Panc1 (cell line): ENCODE data around the gene MBNL2. TPM values are rescaled to one million over a fixed set of nuclear protein-coding genes. Genes with fewer than 3 reads are reported as not detected.

ENCODE experiments used
- ATAC-seq: fragments of 200-7000 bp; cut with Tn5 transposase; 2 replicates; pipeline ENCODE4 v1.9.1; 2020; ENCODE audit warnings: mild to moderate bottlenecking, moderate library complexity
- BruUV-seq: library from RNA; stranded (reverse); fragments of 400-500 nt; replicated peaks from 2 replicates; lab custom pipeline; 2021; lab: Mats Ljungman, UMichigan
- CTCF ChIA-PET: fragments of 300-600 bp; sonication (Branson Sonifier 250); formaldehyde crosslinking; loops from one replicate; lab custom pipeline; 2022; ENCODE audit warnings: antibody characterized with exemption; lab: Charles Lee
- POLR2A ChIA-PET: fragments of 300-600 bp; sonication (Branson Sonifier 250); formaldehyde crosslinking; loops from one replicate; lab custom pipeline; 2022; ENCODE audit warnings: antibody characterized with exemption; lab: Charles Lee
- DNase-seq: peaks from one replicate; pipeline ENCODE4 v3.0.0-alpha.2; 2010; ENCODE audit warnings: low read depth, low spot score
- H3K27ac ChIP-seq: 2 replicates; pipeline ENCODE4 v1.5.1; 2011; ENCODE audit warnings: mild to moderate bottlenecking, low read length, inconsistent platforms
- H3K27me3 ChIP-seq: fragments of 200-500 bp; sonication (Bioruptor generic); 2 replicates; pipeline ENCODE4 v1.6.0; 2014; ENCODE audit warnings: low read length, inconsistent platforms; ENCODE audit not compliant: control insufficient read depth, insufficient read depth
- H3K36me3 ChIP-seq: fragments of 200-500 bp; sonication (Bioruptor generic); 2 replicates; pipeline ENCODE4 v1.5.1; 2014; ENCODE audit warnings: inconsistent platforms, mild to moderate bottlenecking, low read length, moderate library complexity; ENCODE audit not compliant: control insufficient read depth, insufficient read depth
- H3K4me1 ChIP-seq: 2 replicates; pipeline ENCODE4 v1.5.1; 2011; ENCODE audit warnings: inconsistent platforms, mild to moderate bottlenecking, low read length, moderate library complexity; ENCODE audit not compliant: control insufficient read depth, insufficient read depth
- H3K4me3 ChIP-seq, 2 experiments: 2 replicates each; pipeline ENCODE4 v1.5.1; 2011 to 2012; ENCODE audit warnings: low read depth in 2 of 2, low read length in 2 of 2, mild to moderate bottlenecking in 2 of 2, inconsistent platforms in 1 of 2, moderate library complexity in 1 of 2
- H3K9me3 ChIP-seq: fragments of 200-500 bp; sonication (Bioruptor generic); 2 replicates; pipeline ENCODE4 v1.5.1; 2014; ENCODE audit warnings: low read depth, mild to moderate bottlenecking, inconsistent platforms, low read length, moderate library complexity; ENCODE audit not compliant: control insufficient read depth, insufficient read depth
- POLR2AphosphoS5 ChIP-seq: IDR thresholded peaks from 2 replicates; pipeline ENCODE4 v1.6.1; 2012; ENCODE audit warnings: mild to moderate bottlenecking, low read depth, low read length, moderate library complexity
- SIN3A ChIP-seq: IDR thresholded peaks from 2 replicates; pipeline ENCODE4 v1.6.1; 2012; ENCODE audit warnings: low read depth, mild to moderate bottlenecking, low read length, moderate library complexity, borderline replicate concordance; ENCODE audit not compliant: insufficient read depth
- TCF7L2 ChIP-seq: IDR thresholded peaks from 2 replicates; pipeline ENCODE4 v1.6.1; 2011; ENCODE audit warnings: mild to moderate bottlenecking, low read depth, low read length, inconsistent platforms
- in situ Hi-C: cut with HindIII; loops from 2 replicates; pipeline ENCODE4 v1.10.0; 2016; ENCODE audit warnings: low sequenced_read_pairs, low pct_unique_long_range_greater_than_20kb
- intact Hi-C: fragments of 100-400 bp; cut with micrococcal nuclease; formaldehyde crosslinking; loops from one replicate; pipeline ENCODE4 v1.10.0; 2022; ENCODE audit not compliant: unreplicated experiment
- total RNA-seq: library from RNA; stranded (reverse); gene quantifications from one replicate; pipeline ENCODE4 v1.2.1, GENCODE V29; 2021; ENCODE audit not compliant: unreplicated experiment
- TF ChIP-seq, protein P1 (sequence below), 2 experiments: IDR thresholded peaks; 2 replicates each; pipeline ENCODE4 v1.6.1; 2011 to 2012; ENCODE audit warnings: low read depth in 2 of 2, control low read depth in 1 of 2, low read length in 1 of 2, mild to moderate bottlenecking in 1 of 2, moderate library complexity in 1 of 2; ENCODE audit not compliant: insufficient read depth in 1 of 2
- TF ChIP-seq, protein P2 (sequence below): fragments of 450-650 bp; IDR thresholded peaks from 2 replicates; pipeline ENCODE4 v1.5.1; 2017; ENCODE audit warnings: mild to moderate bottlenecking

MBNL2 gene
- total RNA-seq, 1 experiment from 2014 or later = 103 TPM

DNA sequence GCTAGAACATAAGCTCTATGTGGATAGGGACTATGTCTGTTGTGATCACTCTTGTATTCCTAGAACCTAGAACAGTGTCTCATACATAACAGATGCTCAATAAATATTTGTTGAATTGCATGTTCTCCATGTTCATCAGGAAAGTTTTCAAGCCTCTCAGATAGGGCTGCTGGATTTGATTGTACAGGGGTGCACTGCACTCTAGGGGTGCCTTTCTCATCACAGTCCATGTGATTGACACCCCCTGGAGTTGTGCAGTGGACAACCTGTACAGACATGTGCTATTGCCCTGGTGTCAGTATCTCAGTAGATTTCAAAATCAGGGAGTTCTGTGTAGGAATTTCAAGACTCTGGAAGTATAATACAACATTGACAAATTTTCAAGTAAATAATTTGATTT lies 58.9 kb downstream of the MBNL2 start:
- Histone ChIP-seq H3K4me1 (peaks cover 99% of the 10 kb centered on the region), H3K4me3 (no peak overlapping the region), H3K27ac (peak overlapping the region; percentile 99), H3K27me3 (no peaks in the 10 kb centered on the region), H3K36me3 (peaks cover 12% of the 10 kb centered on the region; the same call in 1 of the 2 replicates), H3K9me3 (no peaks in the 10 kb centered on the region)
- ATAC-seq (no peak; the same call in 1 of the 2 replicates), DNase-seq (no peak)
- in situ Hi-C loops (no loop called here), intact Hi-C loops (no loop called here)
- CTCF ChIA-PET = no interaction called here
- no peak for TF ChIP-seq SIN3A
- no peak for TF ChIP-seq POLR2AphosphoS5
- no peak for TF ChIP-seq TCF7L2
- TF ChIP-seq, protein P1, sequence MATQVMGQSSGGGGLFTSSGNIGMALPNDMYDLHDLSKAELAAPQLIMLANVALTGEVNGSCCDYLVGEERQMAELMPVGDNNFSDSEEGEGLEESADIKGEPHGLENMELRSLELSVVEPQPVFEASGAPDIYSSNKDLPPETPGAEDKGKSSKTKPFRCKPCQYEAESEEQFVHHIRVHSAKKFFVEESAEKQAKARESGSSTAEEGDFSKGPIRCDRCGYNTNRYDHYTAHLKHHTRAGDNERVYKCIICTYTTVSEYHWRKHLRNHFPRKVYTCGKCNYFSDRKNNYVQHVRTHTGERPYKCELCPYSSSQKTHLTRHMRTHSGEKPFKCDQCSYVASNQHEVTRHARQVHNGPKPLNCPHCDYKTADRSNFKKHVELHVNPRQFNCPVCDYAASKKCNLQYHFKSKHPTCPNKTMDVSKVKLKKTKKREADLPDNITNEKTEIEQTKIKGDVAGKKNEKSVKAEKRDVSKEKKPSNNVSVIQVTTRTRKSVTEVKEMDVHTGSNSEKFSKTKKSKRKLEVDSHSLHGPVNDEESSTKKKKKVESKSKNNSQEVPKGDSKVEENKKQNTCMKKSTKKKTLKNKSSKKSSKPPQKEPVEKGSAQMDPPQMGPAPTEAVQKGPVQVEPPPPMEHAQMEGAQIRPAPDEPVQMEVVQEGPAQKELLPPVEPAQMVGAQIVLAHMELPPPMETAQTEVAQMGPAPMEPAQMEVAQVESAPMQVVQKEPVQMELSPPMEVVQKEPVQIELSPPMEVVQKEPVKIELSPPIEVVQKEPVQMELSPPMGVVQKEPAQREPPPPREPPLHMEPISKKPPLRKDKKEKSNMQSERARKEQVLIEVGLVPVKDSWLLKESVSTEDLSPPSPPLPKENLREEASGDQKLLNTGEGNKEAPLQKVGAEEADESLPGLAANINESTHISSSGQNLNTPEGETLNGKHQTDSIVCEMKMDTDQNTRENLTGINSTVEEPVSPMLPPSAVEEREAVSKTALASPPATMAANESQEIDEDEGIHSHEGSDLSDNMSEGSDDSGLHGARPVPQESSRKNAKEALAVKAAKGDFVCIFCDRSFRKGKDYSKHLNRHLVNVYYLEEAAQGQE (IDR thresholded peaks at IDR 0.05; ENCODE audit: insufficient read depth in 1 of 2, low read depth in 2 of 2, low read length in 1 of 2) = no peak
- TF ChIP-seq, protein P2, sequence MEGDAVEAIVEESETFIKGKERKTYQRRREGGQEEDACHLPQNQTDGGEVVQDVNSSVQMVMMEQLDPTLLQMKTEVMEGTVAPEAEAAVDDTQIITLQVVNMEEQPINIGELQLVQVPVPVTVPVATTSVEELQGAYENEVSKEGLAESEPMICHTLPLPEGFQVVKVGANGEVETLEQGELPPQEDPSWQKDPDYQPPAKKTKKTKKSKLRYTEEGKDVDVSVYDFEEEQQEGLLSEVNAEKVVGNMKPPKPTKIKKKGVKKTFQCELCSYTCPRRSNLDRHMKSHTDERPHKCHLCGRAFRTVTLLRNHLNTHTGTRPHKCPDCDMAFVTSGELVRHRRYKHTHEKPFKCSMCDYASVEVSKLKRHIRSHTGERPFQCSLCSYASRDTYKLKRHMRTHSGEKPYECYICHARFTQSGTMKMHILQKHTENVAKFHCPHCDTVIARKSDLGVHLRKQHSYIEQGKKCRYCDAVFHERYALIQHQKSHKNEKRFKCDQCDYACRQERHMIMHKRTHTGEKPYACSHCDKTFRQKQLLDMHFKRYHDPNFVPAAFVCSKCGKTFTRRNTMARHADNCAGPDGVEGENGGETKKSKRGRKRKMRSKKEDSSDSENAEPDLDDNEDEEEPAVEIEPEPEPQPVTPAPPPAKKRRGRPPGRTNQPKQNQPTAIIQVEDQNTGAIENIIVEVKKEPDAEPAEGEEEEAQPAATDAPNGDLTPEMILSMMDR = no peak
- POLR2A ChIA-PET = no interaction called here
- no TSS peak for BruUV-seq

DNA sequence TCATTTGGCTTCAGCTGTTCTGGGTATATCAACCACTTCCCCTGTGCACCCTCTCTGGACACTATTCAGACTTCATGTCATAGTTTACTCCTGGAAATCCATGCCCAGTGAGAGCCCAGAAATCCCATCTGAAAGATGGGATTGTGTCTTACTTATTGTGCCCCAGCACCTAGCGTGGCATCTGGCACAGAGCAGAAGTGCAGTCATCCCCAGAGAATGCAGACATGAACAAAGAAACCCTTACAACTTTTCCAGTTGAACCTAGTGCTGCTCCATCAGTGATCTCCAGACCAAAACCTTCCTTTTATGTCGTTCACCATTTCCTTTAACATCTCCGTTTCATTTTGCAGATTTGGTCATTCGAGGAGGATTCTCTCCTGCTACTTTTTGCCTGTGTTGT lies 60.6 kb downstream of the MBNL2 start:
- no peak for DNase-seq
- no TSS peak for BruUV-seq
- peaks cover 97% of the 10 kb centered on the region for H3K4me1 ChIP-seq
- no peaks in the 10 kb centered on the region for H3K9me3 ChIP-seq
- TF ChIP-seq SIN3A (no peak), POLR2AphosphoS5 (no peak), TCF7L2 (no peak)
- TF ChIP-seq, protein P1 (IDR thresholded peaks at IDR 0.05; ENCODE audit: insufficient read depth in 1 of 2, low read depth in 2 of 2, low read length in 1 of 2) = no peak
- TF ChIP-seq, protein P2 = no peak
- in situ Hi-C loops = no loop called here
- intact Hi-C loops = no loop called here
- ChIA-PET CTCF (no interaction called here), POLR2A (interaction anchor here (0.6 kb wide), 1 partner anchor 49 kb away, joined by 3 read pairs; no protein-coding TSS in a partner anchor)
- H3K4me3 ChIP-seq = no peak overlapping the region
- peak; percentile 44 for ATAC-seq
- H3K27me3 ChIP-seq = no peaks in the 10 kb centered on the region
- peak overlapping the region; percentile 99 for H3K27ac ChIP-seq
- H3K36me3 ChIP-seq = peaks cover under 1% of the 10 kb centered on the region; the same call in 1 of the 2 replicates
